Breast epithelium (tissue), 3 donors: ENCODE data around the gene FAM78B.

Experiments
- CTCF ChIP-seq, 3 donors: fragments of 450-650 bp; IDR thresholded peaks; one replicate each; pipeline ENCODE4 v1.5.1; 2016 to 2017; ENCODE audit warnings: antibody characterized with exemption in 3 of 3, mild to moderate bottlenecking in 3 of 3, moderate library complexity in 3 of 3
- POLR2A ChIP-seq: fragments of 450-650 bp; IDR thresholded peaks from one replicate; pipeline ENCODE4 v1.6.1; 2016; ENCODE audit warnings: antibody characterized with exemption, mild to moderate bottlenecking, moderate library complexity
- POLR2AphosphoS5 ChIP-seq, 3 donors: sonication (generic); formaldehyde crosslinking; IDR thresholded peaks; one replicate each; pipeline ENCODE4 v1.6.1; 2017; ENCODE audit warnings: antibody characterized with exemption in 3 of 3

- no peak for TF ChIP-seq CTCF (IDR thresholded peaks at IDR 0.05)
- TF ChIP-seq POLR2A = no peak
- TF ChIP-seq POLR2AphosphoS5 (IDR thresholded peaks at IDR 0.05) = no peak
Measured at GRCh38 chr1:166116026-166116425, 50.8 kb downstream of the FAM78B start.
